ENCODE measurements around the gene BCAS1.
A peak's percentile ranks its signal among the peaks of the same experiment; 100 is the strongest.

Gene BCAS1

DNA sequence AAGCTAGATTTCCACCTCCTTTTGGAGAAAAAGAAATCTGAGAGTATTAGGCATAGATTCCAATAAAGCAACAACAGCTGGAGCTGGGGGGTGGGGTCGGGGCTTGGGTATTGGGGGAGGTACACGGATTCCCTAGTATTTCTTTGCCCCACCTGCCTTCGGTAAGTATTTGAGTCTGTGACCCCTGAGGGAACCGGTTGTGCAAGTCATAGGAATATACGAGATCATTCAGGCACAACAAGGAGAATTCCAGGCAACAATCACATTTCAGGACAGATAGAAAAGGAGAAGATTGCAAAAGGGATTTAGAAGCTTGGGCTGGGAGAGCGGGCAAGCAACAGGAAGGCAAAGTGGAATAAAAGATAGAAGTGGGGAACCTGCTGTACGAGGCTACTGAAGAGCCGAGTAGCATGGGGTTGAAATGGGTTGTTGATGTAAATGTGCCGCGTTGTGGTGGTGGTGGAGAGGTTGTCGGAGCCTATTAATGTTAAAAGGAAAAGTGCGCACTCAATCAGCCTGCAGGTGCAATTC, 148.9 kb downstream of the BCAS1 start:
- no peak for DNase-seq

DNA sequence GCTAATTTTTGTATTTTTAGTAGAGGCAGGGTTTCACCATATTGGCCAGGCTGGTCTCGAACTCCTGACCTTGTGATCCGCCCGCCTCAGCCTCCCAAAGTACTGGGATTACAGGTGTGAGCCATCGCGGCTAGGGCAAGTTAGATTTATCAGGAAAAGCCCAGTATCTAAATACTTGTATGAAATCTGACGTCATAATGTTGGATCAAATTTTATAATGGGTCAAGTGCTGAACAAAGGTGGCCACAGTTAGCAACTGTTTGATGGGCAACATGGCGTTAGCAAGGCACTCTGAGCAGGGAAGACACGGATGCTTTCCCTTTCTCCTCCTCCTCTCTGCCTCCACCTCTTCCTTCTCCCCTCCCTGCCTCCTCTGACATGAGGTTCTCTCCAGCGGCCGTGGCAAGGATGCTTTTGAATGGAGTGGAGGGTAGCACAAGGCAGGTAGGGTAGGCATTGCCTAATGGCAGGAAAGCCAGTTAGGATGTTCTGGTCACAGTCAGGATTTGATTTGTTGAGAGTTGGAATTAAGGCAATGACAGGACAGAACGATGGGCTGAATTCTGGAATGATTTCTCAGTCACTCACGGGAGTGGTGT, 149.6 kb downstream of the BCAS1 start:
- no peak for DNase-seq

DNA sequence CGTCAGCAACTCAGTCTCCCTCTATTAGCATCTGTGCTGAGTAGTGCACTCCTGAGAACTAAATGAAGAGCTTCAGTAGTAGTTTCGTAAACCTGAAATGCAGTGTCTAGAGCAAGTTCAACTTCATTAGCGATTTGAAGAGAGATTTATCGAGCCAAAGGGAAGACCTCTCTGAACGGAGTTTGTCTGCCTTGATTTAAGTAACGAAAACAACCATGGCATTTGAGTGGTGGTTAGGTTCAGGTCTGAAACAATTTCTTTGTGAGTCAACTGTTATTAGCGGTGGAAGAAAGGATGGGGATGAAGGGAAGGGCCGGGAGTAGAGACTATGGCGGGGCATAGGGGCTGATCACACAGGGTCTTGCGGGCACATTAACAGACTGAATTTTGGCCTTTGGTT, 150.5 kb downstream of the BCAS1 start:
- DNase-seq: no peak

DNA sequence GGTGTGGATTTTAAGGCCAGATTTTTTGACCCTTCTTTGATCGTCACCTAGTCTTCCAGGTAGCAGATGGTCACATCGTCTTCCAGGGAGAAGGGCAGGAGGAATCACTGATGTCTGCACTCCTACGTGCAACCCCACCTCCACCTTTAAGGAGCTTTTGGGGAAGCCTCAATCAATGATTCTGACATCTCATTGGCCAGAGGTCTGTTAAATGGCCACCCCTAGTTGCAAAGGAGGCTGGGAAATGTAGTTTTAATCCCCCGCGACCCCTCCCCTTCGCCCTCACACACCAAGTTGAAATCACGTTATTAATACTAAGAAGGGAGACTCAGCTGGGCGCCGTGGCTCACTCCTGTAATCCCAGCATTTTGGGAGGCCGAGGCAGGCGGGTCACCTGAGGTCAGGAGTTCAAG, 151.4 kb downstream of the BCAS1 start:
- DNase-seq: peak; percentile 19

DNA sequence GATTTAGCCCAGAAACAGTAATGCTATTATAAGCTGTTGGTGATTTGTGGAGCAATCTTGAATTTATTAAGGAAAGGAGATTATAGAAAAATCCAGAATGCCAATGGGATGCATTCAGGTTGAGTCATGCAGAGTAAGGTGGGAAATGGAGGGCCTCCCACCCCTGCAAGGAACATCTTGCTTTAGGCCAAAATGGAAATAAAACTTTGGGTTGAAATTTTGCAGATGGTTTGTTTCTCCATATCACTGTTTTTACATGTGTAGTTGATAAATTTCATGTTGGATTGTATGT, 152.4 kb downstream of the BCAS1 start:
- DNase-seq: no peak

DNA sequence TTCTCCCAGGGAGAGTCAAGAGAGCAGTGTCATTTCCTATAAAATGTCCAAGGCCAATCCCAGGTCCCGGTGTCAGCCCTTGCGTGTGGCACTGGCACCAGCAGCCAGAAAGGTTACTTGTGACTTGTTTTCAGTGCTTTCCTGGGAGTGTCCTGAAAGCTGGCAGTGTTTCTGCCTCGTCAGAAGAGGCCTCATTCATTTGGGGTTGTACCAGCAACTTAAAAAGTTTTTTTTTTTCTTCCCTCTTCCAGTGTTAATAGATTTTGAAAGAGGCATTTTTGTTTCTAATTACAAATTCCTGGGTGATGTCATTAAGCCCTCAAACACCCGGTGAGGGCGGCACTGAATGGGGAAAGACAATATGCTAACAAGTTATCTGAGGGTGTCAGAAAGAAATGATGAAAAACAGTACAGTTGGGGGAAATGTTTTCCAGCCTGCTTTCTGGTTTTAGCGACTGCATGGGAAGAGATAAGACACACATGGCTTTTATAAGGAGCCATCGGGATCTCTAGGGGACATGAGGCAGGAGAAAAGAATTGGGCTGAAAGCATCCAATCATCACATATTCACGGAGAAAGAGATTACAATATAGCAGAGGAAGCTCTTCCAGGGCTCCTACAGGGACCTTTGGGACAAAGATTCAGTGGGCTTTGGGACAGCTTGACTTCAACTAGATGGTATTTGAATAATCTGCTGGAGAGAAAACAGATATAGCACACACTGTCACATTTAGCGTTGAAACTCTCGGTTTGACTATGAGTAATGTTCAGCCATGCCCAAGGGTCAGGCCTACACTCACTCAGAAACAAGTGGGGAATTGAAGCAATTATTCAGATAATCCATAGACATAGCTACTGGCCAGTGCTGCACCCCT, 153.0 kb downstream of the BCAS1 start:
- peak; percentile 45 for DNase-seq

DNA sequence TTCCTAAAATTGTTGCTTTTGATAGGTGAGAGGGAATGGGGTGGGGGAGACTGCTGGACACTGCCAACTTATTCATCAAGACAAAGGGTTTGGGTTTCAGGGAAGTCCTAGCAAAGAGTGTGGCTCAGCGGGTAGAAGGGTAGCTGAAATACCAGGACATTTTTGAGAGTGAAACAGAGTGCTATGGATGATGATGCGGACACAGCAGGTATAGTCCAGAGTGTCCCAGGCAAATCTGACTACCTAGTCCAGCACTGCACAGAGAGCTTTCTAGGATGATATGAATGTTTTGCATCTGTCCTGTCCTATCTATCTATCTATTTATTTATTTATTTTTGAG, 154.3 kb downstream of the BCAS1 start:
- DNase-seq: no peak

DNA sequence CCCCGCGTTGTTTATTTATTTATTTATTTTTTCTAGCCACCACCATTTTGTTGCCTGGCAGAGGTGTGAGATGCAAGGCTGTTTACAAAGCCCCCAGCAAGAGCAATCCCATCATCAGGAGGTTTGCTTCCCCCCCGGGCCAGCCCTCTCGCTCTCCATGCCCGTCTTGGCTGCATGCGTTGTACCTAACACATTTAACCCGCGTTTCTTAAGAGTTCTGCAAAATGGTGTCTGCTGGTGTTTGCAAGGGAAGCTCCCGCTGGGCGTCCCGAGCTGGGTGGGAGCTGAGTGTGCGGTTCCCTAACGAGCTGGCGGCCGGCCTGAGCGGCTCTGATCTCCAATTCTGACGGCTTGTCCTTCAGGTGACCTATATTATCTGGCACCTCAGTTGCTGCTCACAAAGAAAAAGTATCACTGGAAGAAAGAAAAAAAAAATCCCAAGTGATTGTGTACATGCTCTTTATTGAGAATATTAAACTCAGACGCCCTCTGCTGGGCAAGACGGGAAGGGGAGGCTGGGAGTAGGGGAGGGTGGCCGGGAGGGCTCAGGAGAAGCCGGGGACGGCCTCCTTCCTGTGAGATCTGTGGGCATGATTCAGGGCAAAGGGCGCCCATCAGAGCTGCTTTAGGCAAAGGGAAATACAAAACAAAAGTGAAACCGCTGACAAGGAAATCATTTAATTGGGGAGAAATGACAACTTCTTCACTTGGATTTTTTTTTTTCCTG, 154.8 kb downstream of the BCAS1 start:
- peak; percentile 96 for DNase-seq

DNA sequence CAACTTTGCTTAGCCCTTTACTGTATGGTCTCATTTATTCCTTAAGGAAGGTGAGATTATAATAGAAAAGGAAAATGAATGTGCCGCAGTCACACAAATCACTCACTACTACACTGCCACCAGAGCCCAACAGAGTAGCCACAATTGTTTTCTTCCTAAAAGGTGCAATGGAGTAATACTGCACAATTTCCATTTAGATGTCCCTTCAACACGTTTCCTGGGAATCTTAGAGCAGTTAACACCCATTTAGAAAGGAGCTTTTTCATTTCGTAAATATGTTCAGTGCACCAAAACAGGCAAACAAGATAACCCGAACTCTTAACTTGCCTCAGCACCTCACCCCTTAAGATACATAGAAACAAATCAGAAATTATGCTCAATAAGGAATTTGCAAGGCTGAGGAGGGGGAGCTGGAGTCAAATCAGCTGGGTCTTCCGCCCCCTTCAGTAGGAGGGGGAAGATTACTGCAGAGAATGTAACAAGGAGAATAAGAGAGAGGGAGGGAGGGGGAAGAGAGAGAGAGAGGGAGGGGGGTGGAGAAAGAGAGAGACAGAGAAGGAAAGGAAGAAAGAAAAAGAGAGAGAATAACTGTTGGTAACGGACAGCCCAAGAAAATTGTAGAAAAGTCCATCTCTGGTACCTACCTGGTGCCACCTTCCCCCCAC, 155.5 kb downstream of the BCAS1 start:
- peak; percentile 61 for DNase-seq

DNA sequence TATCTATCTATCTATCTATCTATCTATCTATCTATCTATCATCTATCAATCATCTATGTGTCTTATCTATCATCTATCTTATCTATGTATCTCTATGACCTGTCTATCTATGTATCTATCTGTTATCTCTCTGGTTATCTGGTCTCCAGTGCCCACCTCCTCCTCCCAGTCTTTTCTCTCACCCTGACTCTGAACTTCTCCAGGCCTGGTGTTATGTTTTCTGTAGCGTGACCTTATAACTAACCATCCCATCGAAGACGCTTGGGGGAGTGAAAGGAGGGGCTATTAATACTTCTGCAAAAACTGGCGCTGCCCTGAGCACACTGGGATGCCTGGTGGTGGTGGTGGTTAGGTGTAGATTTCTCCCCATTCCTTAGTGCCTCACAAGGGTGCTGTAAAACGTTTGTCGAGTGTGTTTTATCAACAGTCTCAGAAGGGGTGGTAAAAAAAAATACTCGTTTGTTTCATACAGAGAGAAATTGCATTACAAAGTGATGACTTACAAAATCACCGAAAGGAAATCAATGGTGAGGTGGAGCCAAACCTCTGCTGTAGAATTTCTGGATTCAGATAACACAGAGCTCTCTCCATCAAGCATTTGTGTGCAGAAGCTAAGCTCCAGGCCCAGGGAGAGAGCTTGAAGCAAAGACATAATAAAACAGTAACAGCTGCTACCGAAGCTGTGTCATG, 156.2 kb downstream of the BCAS1 start:
- DNase-seq: no peak

DNA sequence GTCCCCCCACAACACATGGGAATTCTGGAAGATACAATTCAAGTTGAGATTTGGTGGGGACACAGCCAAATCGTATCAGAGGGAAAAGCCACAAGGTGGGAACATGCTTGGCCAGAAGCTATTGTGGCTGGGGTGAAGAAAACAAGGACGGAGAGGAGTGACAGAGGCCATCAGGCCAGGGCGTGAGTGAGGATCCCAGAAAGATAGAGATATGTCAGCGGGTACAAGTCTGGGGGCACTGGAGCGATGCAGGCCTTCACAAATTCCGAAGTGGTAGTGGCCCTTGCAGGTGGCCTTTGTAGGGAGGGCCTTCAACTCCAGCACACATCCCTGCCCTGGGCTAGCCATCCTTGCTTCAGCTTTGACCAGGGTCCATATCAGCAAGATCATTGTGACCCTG, 159.1 kb downstream of the BCAS1 start:
- no peak for DNase-seq

DNA sequence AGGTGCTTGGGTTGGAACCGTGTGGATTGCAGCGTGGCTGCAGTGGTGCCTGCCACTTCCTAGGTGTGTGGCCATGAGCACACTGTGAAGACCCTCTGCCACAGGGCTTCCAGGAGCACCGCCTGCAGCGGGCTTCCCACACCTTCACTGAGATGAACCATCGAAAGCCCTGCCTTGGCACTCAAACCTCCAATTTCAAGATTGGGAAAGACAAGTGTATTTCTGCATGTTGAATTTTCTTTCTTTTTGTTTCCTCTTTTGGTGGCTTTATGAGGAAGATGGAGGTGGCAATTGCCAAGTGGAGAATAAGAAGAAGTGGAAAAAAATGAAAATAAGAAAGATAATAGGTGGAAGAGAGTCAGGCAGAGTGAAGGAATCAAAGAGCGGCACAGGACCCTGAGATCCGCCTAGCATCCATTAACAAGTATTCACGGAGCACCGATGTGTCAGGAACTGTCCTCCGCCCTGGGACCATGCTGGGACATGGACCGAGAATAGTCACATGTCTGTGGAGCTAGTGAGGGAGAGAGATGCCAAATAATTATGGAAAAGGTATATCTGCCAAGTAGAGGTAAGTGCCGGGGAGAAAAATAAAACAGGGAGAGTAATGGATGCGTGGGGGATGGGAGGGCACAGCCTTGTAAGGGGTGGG, 159.9 kb downstream of the BCAS1 start:
- no peak for DNase-seq

DNA sequence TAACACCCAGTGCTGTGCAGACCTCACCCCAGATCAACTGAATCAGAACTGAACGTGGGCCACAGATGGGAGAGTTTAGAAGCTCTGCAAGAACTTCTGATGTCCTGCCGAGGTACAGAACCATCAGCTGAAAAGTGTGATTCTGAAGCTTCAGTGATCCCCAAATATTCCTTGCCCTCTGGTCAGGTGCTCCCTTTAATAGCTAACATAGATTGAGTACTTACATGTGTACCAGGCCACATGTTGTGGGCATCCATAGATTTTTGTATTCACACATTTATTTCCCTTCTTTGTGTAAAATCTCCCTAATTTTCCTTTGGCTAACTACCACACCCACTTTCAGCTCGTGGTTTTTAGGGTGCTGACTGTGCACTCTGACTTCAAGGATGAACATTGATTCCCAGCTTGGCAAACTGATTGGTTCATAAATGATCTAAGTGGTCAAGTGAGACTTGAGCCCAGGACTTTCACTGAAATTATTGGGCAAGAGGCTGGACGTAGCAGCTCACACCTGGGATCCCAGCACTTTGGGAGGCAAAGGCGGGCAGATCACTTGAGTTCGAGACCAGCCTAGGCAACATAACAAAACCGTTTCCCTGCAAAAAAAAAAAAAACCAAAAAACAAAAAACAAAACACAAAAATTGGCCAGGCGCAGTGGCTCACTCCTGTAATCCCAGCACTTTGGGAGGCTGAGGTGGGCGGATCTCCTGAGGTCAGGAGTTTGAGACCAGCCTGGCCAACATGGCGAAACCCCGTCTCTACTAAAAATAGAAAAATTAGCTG, 162.2 kb downstream of the BCAS1 start:
- no peak for DNase-seq

DNA sequence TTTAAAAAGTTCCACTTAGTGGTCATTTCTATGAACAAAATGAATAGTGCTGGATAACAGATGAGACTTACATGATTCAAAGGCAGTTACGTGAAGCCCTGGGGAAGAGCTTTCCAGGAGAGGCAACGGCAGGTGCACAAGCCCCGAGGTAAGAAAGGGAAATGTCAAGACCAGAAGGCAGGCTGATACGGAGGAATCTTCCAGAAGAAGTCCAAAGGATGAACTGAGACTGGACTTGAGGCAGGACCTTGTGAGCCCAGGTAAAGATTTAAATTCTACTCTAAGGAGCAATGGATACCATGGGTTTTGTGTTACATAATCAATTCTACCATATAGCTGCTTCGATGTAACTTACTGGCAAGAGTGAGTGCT, 164.6 kb downstream of the BCAS1 start:
- no peak for DNase-seq

DNA sequence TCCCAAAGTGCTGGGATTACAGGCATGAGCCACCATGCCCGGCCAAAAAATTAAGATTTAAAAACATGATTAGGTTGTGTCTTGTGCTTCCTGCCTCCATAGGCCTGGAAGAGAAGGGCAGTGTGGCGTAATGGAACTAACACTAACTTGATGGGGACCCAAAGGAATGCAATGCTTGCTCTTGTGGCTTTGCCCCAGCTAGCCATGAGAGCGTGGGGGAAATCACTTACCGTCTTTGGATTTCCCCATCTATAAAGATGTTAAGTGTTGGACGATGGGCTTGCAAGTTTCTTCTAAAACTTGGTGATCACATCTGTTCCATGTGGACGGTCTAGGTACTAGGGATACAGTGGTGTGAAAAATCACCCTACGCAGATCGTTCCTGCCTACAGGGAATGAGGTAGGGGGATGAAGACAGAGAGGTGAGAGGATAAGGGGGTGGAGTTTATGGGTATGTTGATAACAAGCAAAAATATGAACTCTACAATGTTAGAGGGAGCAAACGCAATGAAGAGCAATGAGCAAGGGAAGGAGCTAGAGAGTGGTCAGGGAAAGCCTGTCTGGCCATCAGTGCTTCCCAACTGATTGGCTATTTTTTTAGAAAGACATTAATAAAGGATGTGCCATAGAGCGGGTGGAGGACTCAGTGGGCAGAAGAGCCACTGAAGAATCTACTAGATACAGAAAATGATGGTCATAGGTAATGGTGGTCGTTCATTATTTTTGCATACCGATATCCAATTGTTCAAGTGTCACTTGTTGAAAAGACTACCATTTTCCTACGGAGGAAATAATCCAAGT, 165.2 kb downstream of the BCAS1 start:
- no peak for DNase-seq

DNA sequence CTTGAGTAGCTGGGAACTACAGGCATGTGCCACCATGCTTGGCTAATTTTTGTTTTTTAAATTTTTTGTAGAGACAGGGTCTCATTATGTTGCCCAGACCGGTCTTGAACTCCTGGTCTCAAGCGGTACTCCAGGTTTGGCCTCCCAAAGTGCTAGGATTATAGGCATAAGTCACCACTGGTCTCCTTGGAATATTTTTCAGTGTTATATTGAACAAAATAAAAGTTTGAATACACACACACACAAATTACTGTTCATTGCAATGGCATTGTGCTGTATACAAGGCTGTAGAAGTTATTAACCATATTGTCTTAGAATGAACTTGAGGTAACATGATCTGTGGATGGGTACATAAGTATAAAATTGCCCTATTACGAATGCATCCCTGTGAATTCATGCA, 166.1 kb downstream of the BCAS1 start:
- no peak for DNase-seq

DNA sequence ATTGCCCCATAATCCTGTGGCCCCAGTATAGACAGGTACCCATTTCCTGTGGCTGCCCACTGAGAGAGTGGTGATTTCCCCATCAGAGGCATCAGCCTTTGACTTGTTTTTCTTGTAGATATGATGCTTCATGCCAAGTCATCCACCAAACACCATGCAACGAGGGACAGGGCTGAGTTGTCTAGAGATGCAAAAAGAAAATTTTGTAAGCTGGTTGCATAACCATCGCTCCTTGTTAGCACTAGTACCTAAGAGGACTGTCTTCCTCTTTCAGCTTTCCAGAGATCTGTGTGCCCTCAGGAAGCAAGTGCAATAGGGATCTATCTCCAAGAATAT, 166.8 kb downstream of the BCAS1 start:
- DNase-seq: no peak

DNA sequence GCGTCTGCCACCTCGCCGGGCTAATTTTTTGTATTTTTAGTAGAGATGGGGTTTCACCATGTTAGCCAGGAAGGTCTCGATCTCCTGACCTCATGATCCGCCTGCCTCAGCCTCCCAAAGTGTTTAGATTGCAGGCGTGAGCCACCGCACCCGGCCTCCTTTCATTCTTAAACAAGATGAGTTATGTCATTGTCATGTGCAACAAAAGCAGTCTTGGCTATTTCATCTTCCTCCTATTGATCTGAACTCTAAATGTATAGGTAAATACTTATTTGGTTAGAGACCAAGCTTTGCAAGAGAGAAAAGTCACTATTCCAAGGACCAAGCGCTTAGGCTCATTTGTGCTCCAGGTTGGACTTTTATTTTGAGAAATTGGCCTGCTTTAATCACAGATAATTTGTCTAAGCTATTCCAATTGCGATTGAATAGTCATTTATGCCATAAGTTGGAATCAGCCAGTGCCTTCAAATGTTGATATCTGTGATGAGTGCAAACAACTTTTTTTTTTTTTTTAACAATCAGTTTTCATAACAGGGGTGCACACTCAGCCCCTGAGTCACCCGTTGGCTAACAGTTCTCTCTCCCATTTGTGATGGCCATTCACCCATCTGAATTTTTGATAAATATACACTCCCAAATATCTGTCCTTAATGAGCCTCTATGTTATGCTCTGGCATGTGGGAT, 167.3 kb downstream of the BCAS1 start:
- DNase-seq: no peak

DNA sequence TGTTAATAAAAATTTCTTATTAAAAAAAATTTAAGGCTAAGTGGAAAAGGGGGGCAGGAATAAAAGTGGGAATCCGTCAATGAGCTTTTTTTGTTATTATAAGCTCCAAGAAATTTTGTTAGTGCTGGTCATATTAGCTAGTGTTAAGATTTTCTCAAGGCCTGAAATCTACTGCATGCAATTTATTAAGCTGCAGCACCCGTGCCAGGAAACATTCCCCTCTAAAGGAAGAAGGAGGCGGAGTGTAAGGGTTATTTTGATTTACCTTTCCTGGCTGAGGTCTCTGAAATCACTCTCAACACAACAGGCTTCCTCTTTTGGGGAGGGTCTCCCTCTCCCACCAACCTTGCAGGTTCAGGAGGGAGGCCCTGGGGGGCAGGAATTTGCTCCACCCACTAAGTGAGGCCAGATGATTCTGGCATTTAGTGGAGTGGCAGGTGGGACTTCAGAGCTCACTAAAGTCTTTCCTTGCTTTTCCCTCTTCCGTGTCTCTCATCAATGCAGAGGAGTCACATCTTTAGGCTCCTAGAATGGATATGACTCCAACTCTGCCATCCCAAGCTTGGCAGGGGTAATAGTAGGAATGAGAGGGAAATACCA, 168.8 kb downstream of the BCAS1 start:
- no peak for DNase-seq

DNA sequence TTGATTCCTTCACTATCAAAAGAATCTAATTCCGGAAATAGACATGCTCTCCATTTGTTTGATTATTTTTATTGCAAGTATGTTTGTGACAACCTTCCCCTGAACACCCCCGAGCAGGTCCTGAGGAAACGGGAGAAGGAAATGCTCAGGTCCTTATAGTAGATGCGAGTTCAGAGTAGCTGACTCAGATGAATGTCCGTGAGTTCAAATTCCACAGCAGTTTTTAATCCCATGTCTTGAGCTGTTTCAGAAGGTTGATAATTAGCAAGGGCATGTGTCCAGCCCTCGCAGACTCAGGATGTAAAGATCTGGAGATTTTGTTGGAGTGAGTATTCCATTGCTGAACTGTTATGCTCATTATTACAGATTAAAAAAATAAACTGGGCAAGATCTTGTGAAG, 169.3 kb downstream of the BCAS1 start:
- DNase-seq: no peak

All from OCI-M1 (cell line).